ENCODE data around the gene LRP2.
"Not testable (repeated sequence)": the region's sequence is repeated elsewhere in the genome, so short reads cannot be mapped to it uniquely, and the experiment has no call there.

Gene LRP2

DNA sequence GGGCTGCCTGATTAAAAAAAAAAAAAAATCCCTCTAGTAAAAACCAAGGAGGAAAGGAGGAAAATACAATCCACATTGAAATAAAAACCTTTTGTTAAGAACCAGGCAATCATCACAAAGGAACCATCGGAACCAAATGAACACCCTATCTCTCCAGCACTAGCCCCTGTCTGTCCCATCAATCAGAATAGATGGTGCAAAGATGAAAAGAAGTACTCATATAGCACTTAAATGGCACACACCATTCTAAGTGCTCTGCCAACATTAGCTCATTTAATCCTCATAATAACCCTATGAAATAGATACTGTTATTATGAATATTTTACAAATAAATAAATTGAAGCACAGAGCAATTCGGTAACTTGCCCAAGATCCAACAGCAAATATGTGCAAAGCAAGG is 38.5 kb downstream of the LRP2 start:
- H3K4me3 ChIP-seq (ENCODE audit: low read depth, low read length), result no peak overlapping the region
- DNase-seq (ENCODE audit: low read depth), result no peak

DNA sequence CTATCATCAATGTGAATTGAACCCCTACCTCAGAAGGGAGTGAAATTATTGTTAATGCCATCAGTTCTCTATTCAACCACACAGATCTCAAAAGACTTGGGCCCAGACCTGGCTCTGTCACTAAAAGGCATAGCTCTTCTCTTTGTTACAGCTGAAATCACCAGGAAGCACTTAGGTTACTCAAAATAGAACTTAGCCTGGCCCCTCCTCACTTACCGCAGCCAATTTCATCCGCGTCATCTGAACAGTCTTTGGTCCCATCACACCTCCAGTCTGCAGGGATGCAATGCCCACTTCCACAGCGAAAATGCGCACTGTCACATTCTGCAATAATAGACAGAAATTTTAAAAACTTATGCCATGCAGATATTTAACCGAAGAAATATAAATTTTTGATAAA is 41.8 kb downstream of the LRP2 start:
- no peak for DNase-seq (ENCODE audit: low read depth)
- no peak overlapping the region for H3K4me3 ChIP-seq (ENCODE audit: low read depth, low read length)
- no peak for TF ChIP-seq CTCF (IDR thresholded peaks at IDR 0.05; ENCODE audit: low read depth, low read length, missing control alignments)

More for the DNA sequence above, 38.5 kb downstream of the LRP2 start:
- no peak for TF ChIP-seq CTCF (IDR thresholded peaks at IDR 0.05; ENCODE audit: low read depth, low read length, missing control alignments)

- no peak for TF ChIP-seq CTCF (IDR thresholded peaks at IDR 0.05; ENCODE audit: low read depth, low read length, missing control alignments)
- H3K4me3 ChIP-seq (ENCODE audit: low read depth, low read length), result no peak overlapping the region
- DNase-seq (ENCODE audit: low read depth), result no peak
Measured at GRCh38 chr2:169315357-169315756, 47.0 kb downstream of the LRP2 start.

- not testable (repeated sequence) for DNase-seq (ENCODE audit: low read depth); H3K4me3 ChIP-seq (ENCODE audit: low read depth, low read length)
Measured at GRCh38 chr2:169308349-169308748, 54.0 kb downstream of the LRP2 start.

DNA sequence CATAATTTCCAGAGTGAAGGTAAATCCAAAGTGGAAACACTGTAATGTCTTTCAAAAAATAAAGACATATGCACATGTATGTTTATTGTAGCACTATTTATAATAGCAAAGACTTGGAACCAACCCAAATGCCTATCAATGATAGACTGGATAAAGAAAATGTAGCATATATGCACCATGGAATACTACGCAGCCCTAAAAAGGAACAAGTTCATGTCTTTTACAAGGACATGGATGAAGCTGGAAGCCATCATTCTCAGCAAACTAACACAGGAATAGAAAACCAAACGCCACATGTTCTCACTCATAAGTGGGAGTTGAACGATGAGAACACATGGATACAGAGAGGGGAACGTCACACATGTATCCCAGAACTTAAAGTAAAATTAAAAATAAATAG is 57.6 kb downstream of the LRP2 start:
- not testable (repeated sequence) for DNase-seq (ENCODE audit: low read depth); H3K4me3 ChIP-seq (ENCODE audit: low read depth, low read length)

- no peak for DNase-seq (ENCODE audit: low read depth)
- H3K4me3 ChIP-seq (ENCODE audit: low read depth, low read length), result no peak overlapping the region
- TF ChIP-seq CTCF (IDR thresholded peaks at IDR 0.05; ENCODE audit: low read depth, low read length, missing control alignments), result no peak
Measured at GRCh38 chr2:169303579-169304305, 58.6 kb downstream of the LRP2 start.

DNA sequence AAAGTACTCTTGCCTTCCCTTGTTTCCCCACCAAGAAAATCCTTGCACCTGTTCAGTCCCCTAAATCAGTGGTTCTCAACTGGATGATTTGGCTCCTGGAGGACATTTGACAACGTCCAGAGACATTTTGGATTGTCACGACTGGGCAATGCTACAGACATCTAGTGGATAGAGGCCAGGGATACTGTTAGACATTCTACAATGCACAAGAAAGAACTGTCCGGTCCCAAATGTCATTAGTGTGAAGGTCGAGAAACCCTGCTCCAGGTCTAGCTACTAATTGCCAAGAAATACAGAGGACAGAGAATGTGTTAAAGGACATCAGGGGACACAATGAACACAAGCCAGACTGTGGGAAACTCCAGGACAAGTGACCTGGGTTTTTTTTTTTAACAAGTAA is 60.0 kb downstream of the LRP2 start:
- H3K4me3 ChIP-seq (ENCODE audit: low read depth, low read length), result no peak overlapping the region
- no peak for TF ChIP-seq CTCF (IDR thresholded peaks at IDR 0.05; ENCODE audit: low read depth, low read length, missing control alignments)
- no peak for DNase-seq (ENCODE audit: low read depth)

DNA sequence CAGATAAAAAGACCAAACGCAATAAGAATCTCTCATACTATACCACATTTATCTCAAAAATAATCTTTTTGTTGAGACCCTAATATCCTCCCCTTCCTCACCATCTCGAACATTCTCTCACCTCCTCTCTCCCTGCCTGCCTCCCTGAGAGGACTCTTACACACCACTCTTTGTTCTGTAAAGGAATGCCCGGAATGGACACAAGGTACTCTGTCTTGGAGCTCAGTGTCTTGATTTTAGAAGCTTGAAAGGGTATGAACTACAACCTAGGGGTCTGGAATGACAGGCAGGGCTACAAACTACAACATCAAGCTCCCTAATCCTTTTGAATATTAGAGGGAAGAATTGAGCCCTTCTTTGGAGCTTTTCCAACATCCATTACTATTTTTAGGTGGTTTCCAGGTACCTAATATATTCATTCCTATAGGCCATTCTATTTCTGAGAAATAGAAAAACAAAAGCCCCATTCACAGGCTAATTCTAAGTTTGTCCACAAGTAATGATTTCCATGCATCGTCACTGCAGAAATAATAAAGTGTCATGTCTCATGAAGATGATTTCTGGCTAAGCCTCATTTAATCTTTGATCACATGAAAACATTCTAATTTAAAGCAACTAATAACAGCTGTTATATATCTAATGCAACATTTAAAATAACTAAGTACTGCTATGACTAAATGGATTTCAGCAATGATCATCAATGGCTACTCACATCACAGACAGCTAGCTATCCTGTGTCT is 60.6 kb downstream of the LRP2 start:
- no peak overlapping the region for H3K4me3 ChIP-seq (ENCODE audit: low read depth, low read length)
- TF ChIP-seq CTCF (IDR thresholded peaks at IDR 0.05; ENCODE audit: low read depth, low read length, missing control alignments), result no peak
- DNase-seq (ENCODE audit: low read depth), result no peak
